IPS DF 6.9 (cell line): ENCODE measurements around the gene AMZ2.
"Not testable (repeated sequence)": the region's sequence is repeated elsewhere in the genome, so short reads cannot be mapped to it uniquely, and the experiment has no call there.

Experiments used
- DNase-seq: peaks from one replicate; pipeline ENCODE4 v3.0.0-alpha.2; 2013; ENCODE audit warnings: low read depth, low spot score
- H3K27ac ChIP-seq: one replicate; pipeline ENCODE4 v1.5.1; 2013; ENCODE audit warnings: low read length, control low read depth
- H3K27me3 ChIP-seq: 2 replicates; pipeline ENCODE4 v1.6.1; 2013; ENCODE audit warnings: mild to moderate bottlenecking, low read length; ENCODE audit not compliant: control insufficient read depth, insufficient read depth
- H3K36me3 ChIP-seq: 2 replicates; pipeline ENCODE4 v1.6.1; 2013; ENCODE audit warnings: low read length; ENCODE audit not compliant: control insufficient read depth, insufficient read depth
- H3K4me1 ChIP-seq: 2 replicates; pipeline ENCODE4 v1.6.1; 2013; ENCODE audit warnings: low read length; ENCODE audit not compliant: control insufficient read depth, insufficient read depth
- H3K4me3 ChIP-seq: 2 replicates; pipeline ENCODE4 v1.5.1; 2013; ENCODE audit warnings: mild to moderate bottlenecking, low read length
- H3K9me3 ChIP-seq: 2 replicates; pipeline ENCODE4 v1.6.1; 2013; ENCODE audit warnings: low read length, inconsistent platforms; ENCODE audit not compliant: control insufficient read depth, insufficient read depth
- WGBS: extraction: QIAGEN DNeasy Blood & Tissue Kit; methylation state at CpG from one replicate; pipeline ENCODE4 v1.1.7; 2013; ENCODE audit warnings: mixed read lengths, missing lambda C conversion rate; ENCODE audit not compliant: insufficient read length, insufficient coverage; 5-methylcytosine and 5-hydroxymethylcytosine counted together

The AMZ2 gene

DNA sequence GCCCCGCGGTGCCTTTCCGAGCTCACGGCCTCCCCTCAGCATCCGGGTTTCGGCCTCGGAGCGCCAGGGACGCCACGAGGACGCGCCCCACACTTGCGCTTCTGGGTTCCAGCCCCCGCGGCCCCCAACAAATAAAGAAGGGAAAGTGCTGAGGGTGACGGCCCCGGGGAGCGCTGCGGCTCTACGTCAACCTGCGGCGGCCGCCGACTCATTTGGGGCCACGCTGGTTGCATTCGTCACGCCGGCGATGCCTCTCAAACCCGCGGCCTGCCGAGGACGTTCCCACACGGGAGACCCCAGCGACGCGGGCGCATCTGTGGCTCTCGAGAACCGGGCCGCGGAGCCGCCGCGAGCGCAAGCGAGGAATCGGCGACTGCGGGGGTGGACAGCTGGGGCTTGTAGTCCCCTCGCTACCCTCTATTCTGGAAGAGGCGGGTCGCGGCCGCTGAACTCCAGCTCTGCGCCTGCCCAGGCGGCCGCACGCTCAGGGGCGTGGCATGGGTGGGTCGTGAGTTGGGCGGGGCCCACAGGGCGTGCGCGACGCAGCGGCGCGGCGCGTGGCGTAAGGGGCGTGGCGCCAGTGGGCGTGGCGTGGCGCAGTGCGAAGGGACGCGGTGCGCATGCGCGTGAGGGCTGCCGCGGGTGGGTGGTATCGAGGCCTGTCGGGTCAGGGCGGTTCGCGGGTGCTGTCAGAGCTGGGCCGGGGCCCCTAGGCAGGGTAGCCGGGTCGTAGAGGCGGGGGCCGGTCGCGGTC, at the start of gene AMZ2:
TSS of gene AMZ2 (plus strand) at position 599 of the 754 bp plus-strand sequence. CDS start 2,145 bp downstream, outside the sequence.
- Histone ChIP-seq H3K4me3 (peak within 1 kb of the TSS; percentile 92), H3K4me1 (no peaks in the 10 kb centered on the region), H3K9me3 (no peaks in the 10 kb centered on the region), H3K27me3 (no peaks in the 10 kb centered on the region), H3K36me3 (no peaks in the 10 kb centered on the region), H3K27ac (no peak within 1 kb of the TSS)
- WGBS = no CpG with 5 or more reads among the region's 97 CpGs
- DNase-seq = peak; percentile 81

GRCh38 chr17:68198931-68199836, 48.7 kb upstream of the AMZ2 start:
- Histone ChIP-seq H3K4me1 (peaks cover 4% of the 10 kb centered on the region; the same call in 1 of the 2 replicates), H3K27me3 (peaks cover 61% of the 10 kb centered on the region), H3K27ac (no peak overlapping the region), H3K4me3 (peak overlapping the region; percentile 4; the same call in 1 of the 2 replicates), H3K9me3 (no peaks in the 10 kb centered on the region; the same call in 1 of the 2 replicates), H3K36me3 (no peaks in the 10 kb centered on the region)
- no CpG with 5 or more reads among the region's 101 CpGs for WGBS
- DNase-seq = no peak

DNA sequence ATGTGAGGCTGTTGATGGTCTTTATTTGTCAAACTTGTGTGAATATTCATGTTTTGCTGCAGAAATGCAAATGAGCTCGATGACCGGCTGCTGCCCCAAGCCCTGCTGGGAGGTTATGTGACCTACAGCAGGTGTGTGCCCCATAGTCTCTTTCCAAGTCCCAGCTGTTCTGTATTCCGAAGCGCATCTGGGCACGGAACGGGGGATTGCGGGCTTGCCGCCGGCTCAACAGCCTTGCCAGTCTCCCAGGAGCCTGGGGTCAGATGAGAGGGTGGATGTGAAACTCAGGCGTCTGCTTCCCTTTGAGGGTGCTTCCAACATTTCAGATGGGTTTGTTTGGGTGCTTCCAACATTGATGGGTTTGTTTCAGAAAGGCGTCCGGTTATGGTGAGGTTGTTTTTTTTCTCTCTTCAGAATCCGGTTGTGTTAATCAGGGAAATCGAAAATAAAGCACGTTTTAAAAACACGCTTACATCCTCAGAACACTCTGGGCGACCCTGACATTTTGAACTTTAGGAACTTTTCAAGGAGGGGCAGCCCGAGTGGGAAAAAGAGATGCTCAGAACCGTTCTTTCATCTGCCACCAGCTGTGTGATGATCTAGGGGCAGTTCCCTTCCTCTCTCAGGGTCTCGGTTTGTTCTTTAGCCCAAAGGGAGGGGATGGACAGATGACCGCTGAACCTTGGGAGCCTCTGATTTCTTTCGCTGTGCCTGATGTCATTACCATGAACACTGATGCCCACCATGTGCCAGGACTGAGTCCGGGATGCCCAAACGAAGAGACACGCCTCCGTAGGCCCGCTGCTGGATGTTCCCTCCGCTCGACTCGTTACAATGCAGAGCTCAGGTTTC, 47.8 kb upstream of the AMZ2 start:
- Histone ChIP-seq H3K9me3 (no peaks in the 10 kb centered on the region; the same call in 1 of the 2 replicates), H3K36me3 (no peaks in the 10 kb centered on the region), H3K27me3 (peaks cover 65% of the 10 kb centered on the region), H3K4me1 (peaks cover 4% of the 10 kb centered on the region; the same call in 1 of the 2 replicates), H3K4me3 (no peak overlapping the region), H3K27ac (no peak overlapping the region)
- no peak for DNase-seq
- no CpG with 5 or more reads among the region's 30 CpGs for WGBS

GRCh38 chr17:68200689-68201417, 47.0 kb upstream of the AMZ2 start:
- peaks cover 4% of the 10 kb centered on the region; the same call in 1 of the 2 replicates for H3K4me1 ChIP-seq
- no peak overlapping the region for H3K27ac ChIP-seq
- peaks cover 57% of the 10 kb centered on the region for H3K27me3 ChIP-seq
- H3K9me3 ChIP-seq = no peaks in the 10 kb centered on the region
- DNase-seq = no peak
- no CpG with 5 or more reads among the region's 31 CpGs for WGBS
- no peaks in the 10 kb centered on the region for H3K36me3 ChIP-seq
- no peak overlapping the region; the same call in 1 of the 2 replicates for H3K4me3 ChIP-seq

DNA sequence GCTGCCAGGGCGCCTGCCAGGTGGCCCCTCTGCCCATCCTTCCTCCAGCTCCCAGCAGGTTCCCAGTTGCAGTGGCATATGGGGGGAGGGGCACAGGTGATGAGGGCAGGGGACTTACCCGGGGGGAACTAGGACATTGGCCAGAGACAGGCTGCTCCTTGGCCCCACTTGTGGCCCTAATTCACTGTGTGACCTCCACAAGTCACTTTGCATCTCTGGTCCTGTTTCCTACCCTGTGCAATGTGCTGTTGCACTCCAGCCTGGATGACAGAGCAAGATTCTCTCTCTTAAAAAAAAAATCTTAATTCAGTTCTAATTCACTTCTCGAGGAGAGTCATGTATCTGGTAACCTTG, 46.4 kb upstream of the AMZ2 start:
- not testable (repeated sequence) for H3K27ac ChIP-seq, H3K9me3 ChIP-seq, H3K4me1 ChIP-seq, DNase-seq, H3K4me3 ChIP-seq, H3K36me3 ChIP-seq
- WGBS = no CpG with 5 or more reads among the region's 3 CpGs
- peaks cover 53% of the 10 kb centered on the region for H3K27me3 ChIP-seq

GRCh38 chr17:68202321-68202720, 45.5 kb upstream of the AMZ2 start:
- not testable (repeated sequence) for DNase-seq, H3K9me3 ChIP-seq, H3K27ac ChIP-seq, H3K4me3 ChIP-seq, H3K4me1 ChIP-seq, H3K36me3 ChIP-seq
- H3K27me3 ChIP-seq = peaks cover 44% of the 10 kb centered on the region
- WGBS = no CpG with 5 or more reads among the region's 2 CpGs

DNA sequence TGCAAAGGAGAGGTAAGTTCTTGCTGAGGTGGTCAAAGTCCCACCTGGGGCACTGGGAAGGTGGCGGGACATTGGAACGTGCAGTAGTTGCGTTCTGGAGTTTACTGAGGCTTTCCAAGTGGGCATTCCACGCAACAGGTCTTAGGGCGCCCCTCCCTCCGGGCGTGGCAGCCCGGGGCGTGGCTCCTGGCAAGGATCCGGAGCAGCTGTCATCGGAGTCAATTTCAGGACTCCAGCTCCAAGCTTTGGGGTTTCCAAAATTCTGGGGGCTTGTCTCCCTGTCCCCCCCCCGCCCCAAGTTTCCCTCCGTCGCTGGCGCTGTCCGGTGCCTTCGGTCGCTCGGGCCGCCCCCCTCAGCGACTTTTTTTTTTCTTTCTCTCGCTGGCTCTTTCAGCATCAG, 43.1 kb upstream of the AMZ2 start:
- no peak for DNase-seq
- no CpG with 5 or more reads among the region's 22 CpGs for WGBS
- Histone ChIP-seq H3K9me3 (no peaks in the 10 kb centered on the region), H3K27ac (no peak overlapping the region), H3K36me3 (no peaks in the 10 kb centered on the region), H3K4me1 (peaks cover 4% of the 10 kb centered on the region; the same call in 1 of the 2 replicates), H3K27me3 (peaks cover 22% of the 10 kb centered on the region), H3K4me3 (peak overlapping the region; percentile 64; the same call in 1 of the 2 replicates)

DNA sequence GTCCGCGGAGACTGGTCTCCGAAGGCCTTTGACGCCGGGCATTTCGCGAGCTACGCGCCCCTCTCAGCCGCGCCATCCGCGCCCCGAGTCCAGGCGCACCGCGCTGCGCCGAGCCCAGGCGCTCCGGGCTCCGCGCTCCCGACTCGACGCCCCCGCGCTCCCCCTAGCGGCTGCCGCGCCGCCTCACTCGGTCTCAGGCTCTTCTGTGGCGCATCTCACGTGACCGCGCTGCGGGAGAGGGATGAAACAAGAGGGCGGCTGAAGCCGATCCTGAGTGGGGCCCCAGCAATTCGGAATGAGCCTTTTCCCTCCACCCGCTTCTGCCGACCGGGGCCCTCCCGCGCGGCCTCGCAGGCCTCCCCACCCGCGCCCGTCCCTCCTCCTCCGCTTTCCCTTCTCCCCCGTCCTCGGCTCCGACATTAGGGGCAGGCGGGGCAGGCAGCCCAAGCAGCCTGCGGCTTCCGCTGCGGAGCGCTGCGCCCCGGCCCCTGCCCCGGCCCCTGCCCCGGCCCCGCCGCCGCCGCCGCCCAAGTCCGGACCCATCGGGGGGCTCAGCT, 42.5 kb upstream of the AMZ2 start:
- H3K27me3 ChIP-seq = peaks cover 16% of the 10 kb centered on the region; the same call in 1 of the 2 replicates
- no peak overlapping the region for H3K27ac ChIP-seq
- no CpG with 5 or more reads among the region's 71 CpGs for WGBS
- no peaks in the 10 kb centered on the region for H3K36me3 ChIP-seq
- no peak for DNase-seq
- peak overlapping the region; percentile 64; the same call in 1 of the 2 replicates for H3K4me3 ChIP-seq
- H3K9me3 ChIP-seq = no peaks in the 10 kb centered on the region
- peaks cover 4% of the 10 kb centered on the region; the same call in 1 of the 2 replicates for H3K4me1 ChIP-seq
